Stimulated activated CD4-positive, alpha-beta T cell treated with anti-CD3 and anti-CD28 coated beads, TNF-alpha, amount 100 ng/mL, for 4 hours (primary cell): Measurements from ENCODE around the gene ZSWIM4.

Experiments
- DNase-seq, 3 experiments: peaks; one replicate each; pipeline ENCODE4 v3.0.0-alpha.2; 2020; ENCODE audit warnings: low read depth in 3 of 3

ZSWIM4 gene

GRCh38 chr19:13834244-13835069 lies 39.2 kb downstream of the ZSWIM4 start:
- DNase-seq, result no peak

GRCh38 chr19:13835791-13836723 lies 40.8 kb downstream of the ZSWIM4 start:
- no peak for DNase-seq

DNA sequence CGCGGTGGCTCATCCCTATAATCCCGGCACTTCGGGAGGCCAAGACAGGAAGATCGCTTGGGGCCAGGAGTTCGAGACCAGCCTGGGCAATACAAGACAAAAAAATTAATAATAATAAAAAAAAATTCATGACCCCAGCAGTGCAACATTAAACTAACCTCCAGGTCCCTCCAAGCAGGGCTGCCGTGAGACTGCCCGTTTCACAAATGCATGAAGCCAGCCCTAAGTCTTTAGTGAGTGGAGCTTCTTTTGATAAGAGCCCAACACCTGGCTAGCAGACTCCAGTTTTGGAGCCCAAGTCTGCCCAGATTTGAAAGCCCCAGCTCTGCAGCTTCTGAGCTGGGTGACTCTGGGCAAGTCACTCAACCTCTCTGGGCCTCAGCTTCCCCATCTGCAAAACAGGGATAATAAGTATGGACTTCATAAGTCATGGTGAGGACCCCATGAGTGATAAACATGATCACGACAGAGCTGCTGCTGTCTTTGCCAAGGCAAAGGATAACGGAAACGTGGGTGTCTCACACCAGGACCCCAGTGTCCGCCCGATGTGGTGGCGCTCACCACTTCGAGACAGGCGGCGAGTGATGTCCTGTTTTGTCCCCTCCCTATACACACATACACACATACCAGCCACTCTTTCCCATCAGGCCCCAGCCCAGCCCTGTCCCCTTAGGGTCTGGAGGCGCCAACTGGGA lies 43.3 kb downstream of the ZSWIM4 start:
- DNase-seq, result no peak

DNA sequence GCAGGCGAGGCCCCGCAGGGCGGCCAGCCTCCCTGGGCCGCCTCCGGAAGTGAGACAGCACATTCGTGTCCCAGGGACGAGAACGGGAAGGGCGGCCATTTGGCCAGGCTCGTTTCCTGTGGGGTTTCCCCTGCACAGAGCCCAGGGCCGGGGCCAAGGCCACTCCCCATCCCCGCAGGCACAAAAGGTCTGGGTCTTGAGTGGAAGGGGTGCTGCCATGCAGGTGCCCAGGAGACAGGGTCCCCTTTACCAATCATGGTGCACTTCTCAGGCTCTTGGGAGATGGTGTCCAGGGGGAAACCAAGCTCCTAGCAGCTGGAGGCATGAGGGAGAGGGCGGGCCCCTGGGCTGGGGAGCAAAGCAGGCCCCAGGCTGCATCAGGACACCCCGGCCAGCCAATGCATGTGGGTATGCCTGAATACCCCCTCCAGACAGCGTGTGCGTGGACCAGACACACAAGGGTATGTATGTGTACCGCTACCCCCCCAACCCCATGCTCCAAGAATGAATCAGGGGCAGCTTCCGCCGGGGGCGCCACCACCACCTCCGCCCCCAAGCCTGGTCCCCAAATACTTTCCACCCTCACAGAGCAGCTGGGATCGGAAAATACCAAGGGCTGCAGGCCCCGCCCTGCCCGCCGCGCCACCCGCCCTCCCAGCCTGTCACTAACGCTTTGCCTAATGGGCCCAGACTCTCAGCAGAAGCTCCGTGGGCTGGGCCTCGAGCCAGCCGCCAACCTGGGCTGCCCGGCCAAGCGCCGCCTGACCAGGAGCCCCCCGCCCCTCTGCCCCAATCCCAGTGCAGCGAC lies 44.1 kb downstream of the ZSWIM4 start:
- DNase-seq, result peak; percentile 73 to 86 (median 84)

- peak in 1 of 3 experiments; percentile 53 for DNase-seq
These were observed 44.7 kb downstream of the ZSWIM4 start for GRCh38 chr19:13839938-13840304.

DNA sequence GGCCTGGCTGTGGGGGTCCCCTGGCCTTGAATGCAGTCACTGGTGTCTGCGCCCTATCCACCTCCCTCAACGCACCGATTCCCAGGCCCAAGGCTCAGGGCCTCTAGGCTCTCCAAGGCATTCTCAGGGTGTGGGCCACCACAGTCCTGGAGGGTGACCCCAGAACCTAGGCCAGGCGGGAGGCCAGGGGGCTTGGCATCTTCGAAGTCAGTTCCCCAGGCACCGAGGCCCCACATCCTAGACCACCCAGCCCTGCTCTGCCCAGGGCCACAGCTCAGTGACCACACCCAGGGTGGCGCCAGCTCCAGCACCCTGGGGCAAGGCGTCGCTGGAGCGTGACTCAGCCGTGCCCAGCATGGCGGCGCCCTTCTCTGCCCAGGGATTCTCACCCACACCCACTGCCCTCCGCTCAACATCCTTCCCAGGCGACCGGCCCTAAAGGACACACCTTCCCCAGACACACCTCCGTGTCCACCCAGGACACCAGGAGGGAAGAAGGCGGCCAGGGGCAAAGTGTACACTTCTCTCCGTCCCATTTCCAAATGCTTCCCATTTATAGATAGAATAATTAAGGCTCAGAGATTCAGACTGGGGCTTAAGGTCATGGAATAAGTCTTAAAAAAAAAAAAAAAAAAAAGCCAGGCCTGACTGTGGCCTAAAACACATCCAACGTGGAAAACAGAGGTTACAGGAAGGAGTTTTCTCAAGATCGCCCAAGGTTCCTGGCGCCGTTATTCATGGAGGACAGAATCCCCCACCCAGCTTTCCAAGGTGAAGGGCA lies 45.3 kb downstream of the ZSWIM4 start:
- DNase-seq, result no peak

DNA sequence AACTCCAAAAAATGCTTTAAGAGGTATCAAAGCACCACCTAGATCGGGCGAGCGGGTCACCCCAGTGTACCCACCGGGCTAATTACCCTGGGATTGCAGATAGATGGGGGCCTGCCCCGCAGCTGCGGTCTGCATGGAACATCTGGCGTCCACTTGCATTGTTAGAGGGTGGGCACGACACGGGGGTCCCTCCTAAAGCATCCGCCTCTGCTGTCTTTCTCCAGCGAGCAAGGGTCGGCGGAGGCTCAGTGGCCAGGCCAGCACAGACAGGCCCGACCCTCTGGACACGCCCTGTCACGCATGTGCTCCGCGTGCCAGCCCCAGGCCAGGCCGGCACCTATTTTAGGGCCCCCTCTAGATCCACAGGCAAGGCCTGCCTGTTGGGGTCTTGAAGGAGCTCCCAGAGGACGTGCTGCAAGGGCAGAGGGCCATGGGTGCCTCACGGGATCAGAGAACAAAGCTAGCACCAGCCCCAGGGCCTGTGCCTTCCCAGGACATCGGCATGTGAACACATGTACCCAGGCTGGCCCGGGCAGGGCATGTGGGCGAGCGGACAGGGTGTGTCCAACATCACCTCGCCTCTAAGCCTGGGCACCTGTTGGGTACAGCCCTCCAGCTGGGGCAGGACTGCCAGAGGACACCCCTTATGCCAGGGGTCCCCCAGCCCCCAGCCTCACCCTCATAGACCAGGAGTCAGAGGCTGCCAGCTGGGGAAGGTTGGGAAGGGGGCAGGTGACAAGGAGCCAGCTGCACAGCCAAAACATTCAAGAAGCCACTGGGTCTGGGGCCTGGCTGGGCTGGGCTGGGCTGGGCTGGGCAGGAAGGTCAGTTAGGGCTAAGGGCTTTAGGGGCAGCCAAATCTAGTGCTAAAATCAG lies 46.1 kb downstream of the ZSWIM4 start:
- DNase-seq, result no peak

DNA sequence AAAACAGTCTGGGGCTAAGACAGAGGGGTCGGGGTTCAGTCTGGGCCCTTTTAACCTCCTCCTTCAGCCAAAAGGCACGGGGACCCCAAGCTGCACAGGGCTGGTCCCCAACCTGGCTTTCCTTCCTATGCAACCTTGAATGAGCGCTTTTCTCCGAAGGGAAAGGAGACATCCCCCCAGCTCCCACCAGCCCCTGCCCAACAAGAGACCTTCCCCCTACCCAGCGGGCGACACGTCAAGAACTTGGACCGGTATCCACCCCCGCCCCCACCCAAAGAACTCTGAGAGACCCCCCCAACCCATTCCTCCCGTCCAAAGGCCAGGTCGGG lies 46.7 kb downstream of the ZSWIM4 start:
- no peak for DNase-seq

- peak in 2 of 3 experiments; percentile 45 to 48 for DNase-seq
These were observed 47.3 kb downstream of the ZSWIM4 start for GRCh38 chr19:13842291-13843103.

DNA sequence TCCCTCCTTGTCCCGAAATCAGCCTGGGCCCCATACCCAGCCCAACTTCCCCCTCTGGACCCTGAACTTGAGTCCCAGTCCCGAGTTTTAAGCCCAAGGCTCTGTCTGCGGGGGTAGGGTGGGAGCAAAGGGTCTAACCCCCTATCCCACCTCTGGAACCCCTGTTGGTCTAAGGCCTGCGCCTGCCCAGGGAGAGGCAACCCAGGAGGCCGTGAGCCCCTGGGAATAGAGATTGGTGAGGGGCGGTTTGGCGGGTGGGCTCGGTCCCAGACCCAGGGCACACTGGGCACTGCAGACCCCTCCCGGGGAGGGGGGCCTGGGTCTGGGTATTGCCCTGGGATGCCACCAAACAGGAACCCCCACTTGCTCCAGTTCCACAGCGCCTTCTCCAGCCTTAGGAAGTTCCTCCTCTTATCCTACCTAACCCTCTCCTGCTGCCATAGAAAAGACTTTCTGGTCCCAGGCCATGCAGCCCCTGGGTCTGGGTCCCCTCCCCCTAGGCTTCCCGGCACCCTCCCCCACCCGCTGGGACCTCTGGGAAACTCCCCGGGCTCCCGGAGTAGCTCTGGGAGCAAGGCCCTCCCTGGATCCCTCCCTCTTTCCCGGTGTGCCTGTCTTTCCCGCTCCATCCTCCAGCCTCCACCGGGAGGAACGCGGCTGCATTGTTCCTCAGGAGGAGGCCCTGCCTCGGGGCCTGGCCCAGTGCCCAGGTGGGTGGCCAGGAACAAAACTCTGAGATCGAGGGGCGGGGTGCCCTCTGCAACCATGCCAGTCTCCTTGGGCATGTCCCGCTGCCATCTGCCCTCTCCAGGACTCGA lies 48.1 kb downstream of the ZSWIM4 start:
- DNase-seq, result no peak

DNA sequence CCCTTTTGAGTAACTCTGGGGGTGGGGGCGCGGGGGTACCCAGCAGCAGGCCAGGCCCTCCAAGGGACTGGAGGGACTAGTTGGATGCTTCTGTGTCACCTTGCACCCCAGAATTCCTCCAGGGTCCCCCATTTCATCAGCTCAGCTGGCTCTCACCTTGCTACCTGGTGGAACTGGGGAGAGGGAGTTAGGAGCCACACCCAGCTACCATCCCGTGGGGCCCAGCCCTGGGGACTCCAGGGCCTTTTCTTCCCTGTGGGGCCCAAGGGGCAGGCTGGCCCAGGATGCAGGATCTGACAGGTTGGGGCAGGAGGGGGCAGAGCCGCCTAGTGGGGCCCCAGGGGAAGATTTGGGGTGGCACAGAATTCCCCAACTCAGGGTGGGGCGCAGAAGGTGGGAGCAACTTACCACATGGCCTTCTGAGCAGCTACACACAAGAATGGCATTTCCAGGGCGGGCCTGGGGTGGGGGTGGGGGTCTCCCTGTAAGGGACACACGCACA lies 48.9 kb downstream of the ZSWIM4 start:
- DNase-seq, result no peak

- peak; percentile 73 to 81 (median 81) for DNase-seq
These were observed 51.5 kb downstream of the ZSWIM4 start for GRCh38 chr19:13846557-13847406.

- DNase-seq, result peak; percentile 51 to 65 (median 64)
These were observed 52.4 kb downstream of the ZSWIM4 start for GRCh38 chr19:13847407-13848339.

DNA sequence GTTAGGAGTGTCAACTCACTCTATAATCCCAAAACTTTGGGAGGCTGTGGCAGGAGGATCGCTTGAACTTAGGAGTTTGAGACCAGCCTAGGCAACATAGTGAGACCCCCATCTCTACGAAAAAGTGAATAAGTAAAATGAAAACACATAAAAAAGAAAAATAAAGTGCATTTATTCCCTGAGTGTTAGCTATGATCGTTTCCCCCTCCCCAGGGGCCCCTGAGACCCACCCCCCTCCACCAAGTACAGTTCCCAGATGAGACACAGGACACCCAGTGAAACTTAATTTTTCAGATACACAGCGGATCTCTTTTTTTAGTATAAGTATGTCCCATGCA lies 53.1 kb downstream of the ZSWIM4 start:
- no peak for DNase-seq

- no peak for DNase-seq
These were observed 53.8 kb downstream of the ZSWIM4 start for GRCh38 chr19:13848798-13849676.
